ENCODE results near the gene AOPEP.
"Not testable (repeated sequence)": the region's sequence is repeated elsewhere in the genome, so short reads cannot be mapped to it uniquely, and the experiment has no call there.

The AOPEP gene

DNA sequence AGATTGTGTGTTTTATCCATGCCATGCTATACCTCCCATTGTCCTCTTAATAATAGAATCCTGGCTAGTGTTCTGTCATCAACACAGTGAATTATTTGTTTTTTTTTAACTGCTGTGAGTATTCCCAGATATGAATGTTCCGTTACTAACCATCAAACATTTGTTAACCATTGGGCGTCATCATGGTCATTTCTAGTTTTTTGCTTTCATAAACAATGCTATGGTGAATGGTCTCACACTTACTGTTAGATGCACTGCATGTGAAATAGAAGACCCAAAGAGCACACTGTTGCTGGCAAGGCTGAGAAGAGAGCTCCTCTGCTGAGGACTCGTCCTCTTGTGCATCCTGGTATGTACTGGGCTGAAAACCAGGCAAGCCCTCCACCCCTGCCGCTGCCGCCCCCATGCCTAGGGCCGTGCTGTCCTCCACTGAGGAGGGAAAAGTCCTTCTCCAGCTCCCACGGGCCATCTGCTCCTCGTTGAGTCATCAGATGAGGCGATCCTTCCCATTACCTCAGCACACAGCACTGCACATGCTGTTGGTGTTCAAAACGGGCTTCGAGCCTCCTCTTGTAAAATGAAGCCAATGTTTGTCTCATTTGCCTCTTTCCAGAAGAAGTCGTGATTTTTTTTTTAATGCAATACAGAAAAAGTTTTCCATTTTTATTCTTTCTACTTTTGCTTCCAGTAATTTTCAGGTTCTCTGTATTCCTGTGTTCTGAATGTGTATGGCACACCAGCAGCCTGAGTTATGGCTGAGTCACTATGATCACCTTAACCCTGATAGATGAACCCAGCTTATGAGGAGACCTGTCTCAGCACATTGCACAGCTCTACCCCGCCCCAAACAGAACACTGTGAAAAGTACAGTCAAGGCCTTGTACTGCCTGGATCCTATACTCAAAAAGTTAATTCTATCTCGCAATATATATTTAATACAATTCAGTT lies 219.0 kb downstream of the AOPEP start:
- DNase-seq = no peak

DNA sequence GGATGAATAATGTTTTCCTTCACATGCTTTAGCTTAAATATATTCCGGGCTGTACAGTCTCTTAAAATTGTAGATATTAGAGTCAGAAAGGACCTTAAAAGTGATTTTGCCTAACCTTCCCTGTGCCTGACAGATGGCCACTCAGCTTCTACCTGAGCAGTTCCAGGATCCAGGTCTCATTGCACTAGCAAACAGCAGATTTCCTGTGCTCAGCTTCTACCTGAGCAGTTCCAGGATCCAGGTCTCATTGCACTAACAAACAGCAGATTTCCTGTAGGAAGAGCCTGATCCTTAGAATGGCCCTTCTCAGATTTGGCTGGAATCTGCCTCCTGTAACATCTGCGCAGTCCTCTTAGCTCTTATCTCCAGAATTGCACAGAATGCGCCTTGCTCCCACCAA lies 219.8 kb downstream of the AOPEP start:
- DNase-seq = no peak

DNA sequence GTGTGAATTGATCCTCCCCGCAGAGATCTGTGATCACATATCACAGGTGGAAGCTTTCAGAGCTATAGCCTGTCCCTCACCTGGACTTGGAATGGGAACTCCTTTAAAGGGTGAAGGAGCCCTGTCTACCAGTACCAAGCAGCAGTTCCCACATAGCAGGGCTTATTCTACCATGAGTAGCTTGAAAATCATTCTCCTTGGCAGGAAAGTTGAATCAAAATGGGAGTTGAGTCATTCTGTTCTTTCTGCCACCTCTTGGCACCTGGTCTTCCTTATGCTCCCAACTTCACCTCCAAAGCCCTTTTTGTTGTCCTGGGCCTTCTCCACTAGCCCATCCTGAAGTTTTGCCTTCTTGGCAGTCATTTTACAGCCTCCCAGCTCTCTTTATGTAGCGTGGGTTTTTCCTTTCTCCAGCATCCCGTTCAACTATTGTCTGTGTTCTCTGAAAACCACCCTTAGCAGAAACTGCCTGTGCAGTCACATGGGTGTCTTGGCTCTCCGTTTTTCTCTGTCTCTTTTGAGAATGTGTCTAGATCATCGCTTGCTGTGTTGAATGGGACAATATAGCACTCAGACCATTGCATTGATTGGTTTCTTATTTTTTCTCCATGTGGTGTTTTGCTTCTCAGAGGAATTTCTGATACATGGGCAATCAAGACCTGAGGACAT lies 222.2 kb downstream of the AOPEP start:
- no peak for DNase-seq

DNA sequence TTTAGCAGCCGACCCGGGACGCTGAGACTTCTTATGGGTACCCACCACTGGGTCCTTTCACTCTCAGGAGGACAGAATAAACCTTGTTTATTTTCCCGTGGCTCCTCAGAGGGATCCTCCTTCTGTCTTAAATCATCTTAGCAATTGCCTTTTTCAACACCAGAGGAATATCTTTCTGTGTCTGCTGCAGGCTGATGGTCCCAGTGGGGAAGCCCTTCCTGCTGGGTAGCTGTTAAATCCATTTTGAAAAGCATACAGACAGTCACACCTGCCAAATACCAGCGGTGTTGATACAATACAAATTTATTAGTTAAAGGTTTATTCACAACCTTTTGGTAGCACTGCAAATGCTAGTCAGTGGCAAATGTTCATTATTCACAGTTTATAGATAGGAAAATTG lies 222.9 kb downstream of the AOPEP start:
- DNase-seq = no peak

DNA sequence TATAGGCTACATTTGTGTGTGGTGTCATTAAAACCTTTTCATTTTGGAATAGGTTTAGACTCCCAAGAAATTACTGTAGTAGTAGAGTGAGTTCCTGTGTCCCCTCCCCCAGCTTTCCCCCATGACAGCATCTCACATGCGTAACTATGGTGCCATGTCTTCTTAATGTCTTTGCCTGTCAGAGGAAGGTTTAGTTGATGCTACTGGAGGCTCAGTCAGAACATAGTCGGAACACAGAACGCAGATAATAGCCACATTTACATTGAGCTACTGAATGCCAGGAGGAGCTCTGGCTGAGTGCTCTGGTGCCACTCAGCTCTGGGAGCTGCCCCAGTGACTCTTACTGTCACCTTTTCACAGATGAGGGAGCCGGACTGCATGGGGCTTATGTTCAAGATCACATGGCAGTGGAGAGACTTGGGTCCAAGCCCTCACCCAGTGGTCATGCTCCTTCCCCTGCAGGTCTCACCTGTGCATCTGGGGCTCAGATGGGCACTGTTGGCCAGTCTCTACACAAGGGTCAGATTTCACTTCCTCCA lies 223.6 kb downstream of the AOPEP start:
- no peak for DNase-seq

DNA sequence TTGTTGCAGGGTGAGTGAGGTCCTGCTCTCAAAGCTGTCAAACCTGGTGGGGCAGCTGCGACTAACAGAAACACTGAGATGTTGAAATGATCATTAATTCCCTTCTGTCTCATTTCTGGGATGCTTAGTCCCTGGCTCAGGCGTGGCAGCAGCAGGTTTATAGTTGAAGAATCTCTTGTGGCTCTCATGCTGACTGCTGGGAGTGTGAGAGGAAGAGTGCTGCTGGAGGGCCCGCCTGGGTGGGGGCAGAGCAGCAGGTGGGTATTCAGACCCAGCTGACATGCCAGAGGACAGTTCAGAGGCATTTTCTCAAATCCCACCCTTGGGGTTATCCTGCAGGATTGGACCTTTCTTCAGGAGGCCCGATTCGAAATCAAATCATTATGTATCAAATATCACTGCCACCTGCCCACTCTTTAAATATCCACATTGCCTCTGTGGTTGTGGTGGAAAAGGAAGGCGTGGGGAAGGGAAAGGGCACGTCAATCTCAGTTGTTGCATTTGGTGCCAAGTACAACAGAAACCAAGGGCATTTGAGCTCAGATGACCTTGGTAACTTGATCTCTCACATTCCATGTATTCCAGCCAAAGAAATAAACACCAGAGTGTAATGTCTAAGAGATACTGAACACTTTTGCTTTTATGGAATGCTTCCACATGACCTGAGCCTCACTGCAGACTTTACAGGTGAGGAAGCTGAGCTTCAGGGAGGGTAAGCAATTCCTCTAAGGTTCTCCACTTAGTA lies 224.3 kb downstream of the AOPEP start:
- DNase-seq = no peak

DNA sequence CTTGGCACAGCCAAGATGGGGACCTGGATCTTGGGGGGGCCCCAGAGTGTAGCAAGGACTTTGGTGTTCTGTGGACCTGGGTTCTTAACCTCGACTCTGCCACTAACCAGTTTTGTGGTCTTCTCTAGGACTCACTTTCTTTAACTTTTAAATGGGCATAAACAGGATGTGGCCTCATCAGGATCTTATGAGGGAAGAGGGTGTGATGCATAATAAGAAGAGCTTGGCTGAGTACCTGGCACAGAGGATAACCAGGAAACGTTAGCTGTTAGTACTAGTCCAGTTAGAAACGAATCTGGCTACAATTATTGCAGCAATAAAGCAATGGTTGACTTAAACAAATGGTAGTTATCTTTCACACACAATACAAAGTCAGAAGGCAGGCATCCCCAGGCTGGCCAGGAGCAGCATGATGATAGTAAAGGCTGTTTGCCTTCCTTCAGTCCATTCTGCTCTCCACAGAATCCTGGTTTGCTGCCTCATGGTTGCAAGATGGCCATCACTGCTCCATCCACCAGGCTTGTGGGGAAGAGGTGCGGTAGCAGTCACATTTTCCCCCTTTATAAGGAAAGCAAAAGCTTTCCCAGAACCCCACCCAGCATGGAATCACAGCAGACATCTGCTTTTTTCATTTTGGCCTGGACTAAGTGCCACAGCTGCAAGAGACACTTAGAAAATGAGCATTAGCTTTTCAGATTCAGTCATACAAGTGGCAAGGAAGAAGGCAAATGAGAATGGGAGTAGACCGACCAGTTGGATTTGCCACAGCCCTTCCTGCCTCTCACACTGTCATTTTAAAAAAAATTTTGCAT lies 225.0 kb downstream of the AOPEP start:
- DNase-seq = no peak

DNA sequence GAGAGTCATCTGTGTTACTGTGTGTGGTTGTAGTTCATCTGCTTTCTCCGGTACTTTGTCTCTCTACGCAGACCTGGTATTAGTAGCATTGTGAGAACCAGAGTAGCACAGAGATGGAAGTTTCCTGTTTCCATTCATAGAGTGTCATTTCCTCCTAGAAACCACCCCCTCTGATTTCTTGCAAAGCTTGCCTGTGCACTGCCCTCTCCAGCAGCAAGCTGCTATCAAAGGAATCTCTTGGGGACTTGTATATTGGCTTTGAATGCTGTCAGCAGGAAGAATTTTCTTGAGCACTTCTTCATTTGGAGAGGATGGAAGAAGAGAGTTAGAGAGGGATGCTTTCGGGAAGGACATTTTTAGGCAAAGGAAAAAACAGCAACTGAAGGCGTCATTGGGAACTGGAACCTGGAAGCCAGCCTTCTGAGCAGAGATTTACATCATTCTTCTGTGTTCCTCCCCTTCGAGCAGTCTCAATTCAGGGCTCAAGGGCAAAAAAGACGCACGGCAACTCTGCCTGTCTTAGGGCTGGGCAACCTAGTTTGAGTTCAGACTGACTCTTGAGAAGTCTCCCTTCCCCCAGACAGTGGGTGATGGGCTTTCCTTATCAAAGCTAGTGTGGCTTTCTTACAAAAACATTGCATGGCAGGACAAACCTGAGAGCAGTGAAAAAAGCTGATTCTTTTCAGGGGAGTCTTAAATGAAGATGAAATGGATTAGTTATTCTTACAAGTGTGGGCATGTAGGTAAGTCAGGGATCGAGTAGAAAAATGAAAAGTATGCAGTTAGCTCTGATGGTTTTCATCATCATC lies 226.3 kb downstream of the AOPEP start:
- no peak for DNase-seq

DNA sequence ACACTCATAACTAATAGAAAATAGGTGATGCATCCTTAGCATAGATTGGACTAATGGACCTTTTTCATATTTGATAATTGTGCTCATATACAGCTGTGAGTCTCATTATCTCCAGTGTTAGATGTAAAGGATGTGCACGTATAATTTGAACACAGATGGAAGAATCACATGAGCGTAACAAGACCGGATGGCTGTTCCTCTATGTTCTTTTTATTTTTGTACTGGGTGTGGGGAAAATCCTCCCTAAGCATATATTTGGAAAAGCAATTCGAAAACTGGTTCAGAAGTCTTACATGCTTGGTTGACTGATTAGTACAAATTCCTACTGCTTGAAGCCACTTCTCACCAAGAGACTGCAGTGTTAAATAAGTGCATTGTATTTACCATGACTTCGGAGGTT lies 230.2 kb downstream of the AOPEP start:
- no peak for DNase-seq

DNA sequence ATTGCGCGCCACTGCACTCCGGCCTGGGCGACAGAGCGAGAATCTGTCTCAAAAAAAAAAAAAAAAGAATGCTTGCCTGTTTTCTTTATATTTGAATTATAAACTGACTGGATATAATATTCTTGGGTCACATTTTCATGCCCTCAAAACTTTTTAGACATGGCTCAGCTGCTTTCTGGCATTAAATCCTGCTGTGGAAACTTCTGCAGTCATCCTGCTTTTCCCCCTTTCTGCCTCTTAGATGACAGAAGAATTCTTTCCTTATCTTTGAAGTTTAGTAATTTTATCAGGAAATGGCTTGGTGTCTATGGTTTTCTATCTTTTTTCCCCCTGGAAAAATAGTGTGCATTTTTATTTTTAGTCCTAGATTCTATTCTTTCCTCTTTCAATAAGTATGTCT lies 234.5 kb downstream of the AOPEP start:
- no peak for DNase-seq

DNA sequence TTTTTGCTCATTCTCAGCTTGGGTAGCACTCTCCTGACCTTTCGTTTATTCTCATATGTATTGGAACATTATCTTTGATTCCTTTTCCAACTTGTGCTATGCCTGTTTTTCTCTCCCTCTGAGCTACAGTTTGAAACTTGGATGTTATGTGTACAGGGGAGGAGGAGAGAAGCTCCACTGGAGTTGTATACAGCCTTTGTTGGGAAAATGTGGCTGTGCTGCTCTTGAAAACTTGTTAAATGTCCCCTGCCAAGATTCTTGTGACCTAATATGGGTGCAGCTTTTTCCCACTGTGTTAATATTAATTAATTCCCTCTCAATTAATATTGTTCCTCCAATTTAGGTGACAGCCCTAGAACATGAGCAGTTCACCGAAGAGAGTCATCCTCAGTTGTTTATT lies 235.4 kb downstream of the AOPEP start:
- DNase-seq = no peak

DNA sequence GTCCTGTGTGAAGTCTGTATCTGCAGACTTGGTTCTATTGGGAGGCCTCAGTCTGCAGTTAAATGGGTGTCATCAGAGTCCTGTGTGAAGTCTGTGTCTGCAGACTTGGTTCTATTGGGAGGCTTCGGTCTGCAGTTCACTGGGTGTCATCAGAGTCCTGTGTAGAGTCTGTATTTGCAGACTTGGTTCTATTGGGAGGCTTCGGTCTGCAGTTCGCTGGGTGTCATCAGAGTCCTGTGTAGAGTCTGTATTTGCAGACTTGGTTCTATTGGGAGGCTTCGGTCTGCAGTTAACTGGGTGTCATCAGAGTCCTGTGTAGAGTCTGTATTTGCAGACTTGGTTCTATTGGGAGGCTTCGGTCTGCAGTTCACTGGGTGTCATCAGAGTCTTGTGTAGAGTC lies 239.1 kb downstream of the AOPEP start:
- DNase-seq = not testable (repeated sequence)

DNA sequence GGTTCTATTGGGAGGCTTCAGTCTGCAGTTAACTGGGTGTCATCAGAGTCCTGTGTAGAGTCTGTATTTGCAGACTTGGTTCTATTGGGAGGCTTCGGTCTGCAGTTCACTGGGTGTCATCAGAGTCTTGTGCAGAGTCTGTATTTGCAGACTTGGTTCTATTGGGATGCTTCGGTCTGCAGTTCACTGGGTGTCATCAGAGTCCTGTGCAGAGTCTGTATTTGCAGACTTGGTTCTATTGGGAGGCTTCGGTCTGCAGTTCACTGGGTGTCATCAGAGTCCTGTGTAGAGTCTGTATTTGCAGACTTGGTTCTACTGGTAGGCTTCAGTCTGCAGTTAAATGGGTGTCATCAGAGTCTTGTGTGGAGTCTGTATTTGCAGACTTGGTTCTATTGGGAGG lies 239.5 kb downstream of the AOPEP start:
- not testable (repeated sequence) for DNase-seq

DNA sequence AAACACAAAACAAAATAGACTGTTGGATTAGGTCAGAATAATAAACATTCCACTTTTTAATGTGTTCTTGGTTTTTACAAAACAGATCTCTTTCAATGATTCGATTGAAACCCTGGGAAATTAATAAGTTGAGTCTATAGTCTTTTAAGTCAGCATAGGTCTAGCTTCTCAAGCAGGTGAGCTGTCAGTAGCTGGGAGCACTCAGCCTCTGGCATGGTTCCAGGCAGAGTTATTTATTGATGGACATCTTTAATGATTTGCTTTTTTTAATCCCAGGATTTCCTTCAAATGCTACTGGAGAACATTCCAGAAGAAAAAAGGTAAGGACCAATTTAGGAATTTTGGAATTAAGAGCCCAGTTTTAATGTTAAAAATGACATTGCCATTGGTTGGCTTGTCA lies 241.0 kb downstream of the AOPEP start:
- no peak for DNase-seq

DNA sequence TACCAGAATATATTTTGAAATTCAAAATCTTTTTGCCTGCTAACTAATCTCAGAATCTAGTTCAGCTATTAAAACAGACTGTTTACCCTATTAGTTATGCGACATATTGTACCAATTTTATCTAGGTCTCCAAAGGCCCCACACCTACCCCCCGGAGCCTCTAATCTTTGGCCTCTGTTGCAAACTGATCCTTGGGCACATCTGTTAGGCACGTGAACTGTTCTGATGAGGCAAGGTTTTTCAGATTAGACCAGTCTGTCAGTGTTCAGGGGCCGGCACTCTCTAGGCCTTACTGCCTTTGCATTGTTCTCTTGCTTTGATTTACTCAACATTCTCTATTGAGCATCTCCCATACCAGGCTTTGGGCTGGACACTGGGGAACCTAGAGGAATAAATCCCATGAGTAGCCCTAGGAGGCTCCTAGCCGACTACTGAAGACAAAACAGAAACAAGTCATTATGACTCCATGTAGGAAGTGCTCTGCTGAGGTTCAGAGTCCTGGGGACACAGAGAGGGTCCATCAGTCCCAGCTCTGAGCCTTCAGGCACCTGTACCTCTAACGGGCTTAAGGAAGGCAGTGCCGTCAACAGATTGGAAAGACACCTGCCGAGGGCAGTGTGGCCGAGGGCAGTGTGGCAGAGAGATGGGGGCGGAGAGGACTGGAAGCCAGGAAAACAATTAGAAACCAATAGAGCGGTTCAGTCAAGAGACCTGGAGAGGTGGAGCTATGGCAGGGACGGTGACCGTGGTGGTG lies 245.1 kb downstream of the AOPEP start:
- DNase-seq = no peak

DNA sequence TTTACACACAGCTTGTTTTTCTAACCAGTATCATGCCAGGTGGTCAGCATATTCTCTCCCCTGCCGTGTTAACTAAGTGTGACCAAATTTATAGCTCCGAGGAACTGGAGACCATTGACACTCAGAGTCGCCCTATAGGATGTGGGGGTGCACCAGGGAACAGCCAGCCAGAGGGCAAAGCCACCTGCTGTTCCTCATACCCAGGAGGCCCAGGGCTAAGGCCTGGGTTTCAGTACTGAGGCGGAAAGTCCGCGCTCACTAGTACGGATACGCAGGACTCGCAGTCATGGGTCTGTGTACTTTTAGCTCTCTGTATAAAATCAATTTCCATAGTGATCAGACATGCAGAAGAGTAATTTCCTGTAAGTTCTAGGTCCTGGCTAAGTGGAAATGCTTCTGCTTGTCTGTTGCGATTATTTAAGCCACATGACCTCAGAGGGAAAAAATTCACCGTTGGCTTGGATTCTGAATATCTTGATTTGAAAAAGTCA lies 247.0 kb downstream of the AOPEP start:
- no peak for DNase-seq

DNA sequence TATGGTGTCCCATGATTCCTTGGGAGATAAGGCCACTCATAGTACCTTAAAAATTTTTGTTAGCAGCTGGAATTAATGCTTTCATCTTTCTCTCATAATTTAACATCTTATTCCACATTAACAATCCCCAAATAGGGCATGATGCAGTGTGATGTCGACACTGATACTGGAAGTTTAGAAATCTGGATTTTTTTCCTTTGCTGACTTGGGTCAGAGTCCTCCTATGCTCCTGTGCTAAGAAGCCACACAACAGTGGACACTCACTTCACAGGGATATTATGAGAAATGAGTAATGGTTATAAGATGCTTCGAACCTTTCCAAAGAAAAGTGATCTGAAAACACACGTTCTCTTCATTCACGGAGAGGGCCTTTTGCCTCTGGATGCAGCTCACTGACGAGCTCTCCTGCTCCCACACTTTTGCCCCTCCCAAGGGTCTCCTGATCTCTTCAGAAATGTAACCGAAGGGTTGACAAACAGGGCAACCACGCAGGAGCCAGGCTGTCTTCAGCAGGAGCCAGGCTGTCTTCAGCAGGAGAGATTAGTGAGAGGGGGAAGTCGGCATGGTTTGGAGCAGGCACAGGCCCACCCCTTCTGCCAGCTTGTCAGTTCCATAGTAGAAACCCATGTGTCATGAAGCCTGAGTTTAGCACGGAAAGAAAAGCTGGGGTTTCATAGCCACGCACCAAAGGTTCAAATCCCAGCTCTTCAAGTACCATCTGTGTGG lies 247.8 kb downstream of the AOPEP start:
- DNase-seq = no peak

DNA sequence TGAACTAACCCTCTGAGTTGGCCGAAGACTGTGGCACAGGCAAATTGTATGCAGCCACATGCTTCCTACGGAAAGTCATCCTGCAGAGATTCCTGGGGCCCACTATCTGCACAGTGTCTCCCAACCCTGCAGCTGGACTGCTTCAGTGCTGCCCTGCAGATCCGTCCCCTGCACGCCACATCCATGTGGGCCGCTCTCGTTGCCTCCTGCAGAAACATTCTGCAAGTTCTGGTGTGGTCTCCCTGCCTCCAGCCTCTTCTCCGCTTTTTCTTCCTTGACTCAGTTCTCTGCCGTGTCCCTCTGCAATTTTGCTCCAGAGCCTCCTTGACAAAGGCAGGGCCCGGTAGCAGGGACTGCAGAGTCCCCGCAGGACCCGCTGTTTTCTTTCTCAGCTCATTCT lies 249.0 kb downstream of the AOPEP start:
- no peak for DNase-seq

DNA sequence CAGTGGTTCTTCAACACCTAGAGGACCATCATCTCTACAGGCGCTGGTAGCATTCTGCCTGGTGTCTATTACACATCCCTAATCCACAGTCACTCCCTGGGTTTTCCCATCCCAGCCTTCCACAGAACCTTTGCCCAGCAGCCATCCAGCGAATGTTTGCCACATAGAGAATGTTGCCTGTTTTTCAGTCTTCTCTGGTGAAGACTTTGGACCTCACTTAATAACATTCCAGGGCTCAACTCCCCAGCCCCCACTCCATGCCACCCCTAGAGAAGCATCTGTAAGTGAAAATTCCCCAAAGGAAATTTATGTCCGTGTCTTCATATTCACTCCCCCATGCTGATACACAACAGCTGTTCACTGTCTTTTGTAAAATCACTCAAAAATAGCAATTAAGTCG lies 249.6 kb downstream of the AOPEP start:
- no peak for DNase-seq

DNA sequence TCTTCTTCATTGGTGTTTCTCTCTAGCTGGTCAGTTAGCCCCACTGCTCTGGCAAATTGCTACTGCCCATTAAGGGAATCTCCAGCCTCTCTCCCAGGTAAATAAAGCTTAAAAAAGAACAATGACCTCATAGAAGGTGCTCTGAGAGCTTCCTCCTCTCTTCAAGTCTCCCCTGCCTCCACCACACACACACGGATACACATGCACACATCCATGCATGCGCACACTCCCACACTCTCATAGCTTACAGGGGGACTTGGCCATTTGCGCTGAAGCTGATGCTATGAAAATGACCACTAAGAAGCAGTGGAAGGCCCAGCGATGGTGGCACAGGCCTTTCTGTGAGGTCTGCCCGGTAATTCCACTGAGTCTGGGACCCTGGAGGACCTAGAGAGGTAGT lies 250.9 kb downstream of the AOPEP start:
- DNase-seq = no peak

All from stimulated activated CD8-positive, alpha-beta memory T cell treated with anti-CD3 and anti-CD28 coated beads, Interleukin-4, amount 100 ng/mL, for 48 hours (primary cell).